Nephron (organoid): ENCODE results near the gene KLHL3.

Experiments
- H3K27ac Mint-ChIP-seq, 3 experiments: 2 replicates each; pipeline ENCODE4 v1.8.0; 2020; ENCODE audit warnings: mixed read lengths in 3 of 3, mild to moderate bottlenecking in 2 of 3, moderate library complexity in 1 of 3
- H3K27me3 Mint-ChIP-seq: 2 replicates; pipeline ENCODE4 v1.8.0; 2021; ENCODE audit warnings: low read depth, mild to moderate bottlenecking, moderate library complexity, mixed read lengths
- H3K36me3 Mint-ChIP-seq: 2 replicates; pipeline ENCODE4 v1.8.0; 2020; ENCODE audit warnings: low read depth, mixed read lengths
- H3K4me1 Mint-ChIP-seq: 2 replicates; pipeline ENCODE4 v1.8.0; 2020; ENCODE audit warnings: mixed read lengths
- H3K4me3 Mint-ChIP-seq, 3 experiments: 2 replicates each; pipeline ENCODE4 v1.8.0; 2020; ENCODE audit warnings: mild to moderate bottlenecking in 3 of 3, mixed read lengths in 3 of 3, moderate library complexity in 2 of 3
- H3K9me3 Mint-ChIP-seq: 2 replicates; pipeline ENCODE4 v1.8.0; 2020; ENCODE audit warnings: mixed read lengths
- CTCF ChIP-seq, 3 experiments: fragments of 200-600 bp; sonication (generic); IDR thresholded peaks; one replicate each; pipeline ENCODE4 v1.5.0; 2021; ENCODE audit warnings: antibody characterized with exemption in 3 of 3; ENCODE audit not compliant: unreplicated experiment in 3 of 3

Gene KLHL3

DNA sequence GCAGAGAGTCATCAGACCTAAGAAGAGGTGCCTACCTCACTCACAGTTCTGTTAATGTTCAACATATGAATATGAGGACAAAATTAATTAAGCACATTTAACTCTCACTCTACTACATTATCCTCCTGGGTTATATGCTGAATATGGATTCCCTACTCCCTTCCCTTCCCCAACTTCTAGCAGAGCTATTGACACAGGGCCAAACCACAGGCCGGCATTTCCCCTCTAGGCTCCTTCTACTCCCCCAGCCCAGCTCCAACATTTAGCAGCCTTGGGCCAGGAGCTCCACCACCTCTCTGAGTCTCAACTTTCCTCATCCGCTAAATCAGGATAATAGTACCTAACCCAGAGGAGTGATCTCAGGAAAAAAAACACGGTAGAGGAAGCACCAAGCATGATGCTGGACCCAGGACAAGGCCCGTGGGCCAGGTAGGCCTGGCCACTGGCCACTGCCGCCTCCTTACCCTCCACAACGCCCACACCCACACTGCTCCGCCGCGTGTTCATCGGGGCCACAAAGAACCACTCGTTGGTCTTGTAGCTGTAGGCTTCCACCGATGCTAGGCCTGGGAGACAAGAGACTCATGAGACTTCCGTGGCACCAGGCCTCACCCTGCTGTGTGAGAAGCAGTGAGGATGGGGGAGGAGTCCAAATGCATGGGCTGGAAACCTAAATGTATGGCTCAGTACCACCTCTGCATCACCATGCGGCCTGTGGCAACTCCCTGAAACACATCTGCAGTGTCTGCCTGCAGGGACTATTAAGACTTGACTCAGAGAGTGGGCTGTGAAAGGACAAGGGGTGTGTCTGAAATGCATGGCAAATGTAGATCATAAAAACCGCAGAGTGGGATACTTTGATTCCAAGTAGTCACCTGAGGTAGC is 98.8 kb downstream of the KLHL3 start:
- no peak for TF ChIP-seq CTCF (IDR thresholded peaks at IDR 0.05; ENCODE audit: unreplicated experiment in 3 of 3)
- H3K27me3 Mint-ChIP-seq, result no peaks in the 10 kb centered on the region

GRCh38 chr5:137636099-137636498 is 99.8 kb downstream of the KLHL3 start:
- H3K36me3 Mint-ChIP-seq, result peaks cover 54% of the 10 kb centered on the region
- peak overlapping the region; percentile 64 to 86 (median 74) for H3K27ac Mint-ChIP-seq
- no peak for TF ChIP-seq CTCF (IDR thresholded peaks at IDR 0.05; ENCODE audit: unreplicated experiment in 3 of 3)
- no peaks in the 10 kb centered on the region for H3K27me3 Mint-ChIP-seq
- H3K4me1 Mint-ChIP-seq, result peaks cover 17% of the 10 kb centered on the region
- H3K4me3 Mint-ChIP-seq, result no peak overlapping the region
- peaks cover 6% of the 10 kb centered on the region for H3K9me3 Mint-ChIP-seq

More for the DNA sequence above, 98.8 kb downstream of the KLHL3 start:
- H3K36me3 Mint-ChIP-seq, result peaks cover 47% of the 10 kb centered on the region
- H3K9me3 Mint-ChIP-seq, result peaks cover 6% of the 10 kb centered on the region
- peaks cover 17% of the 10 kb centered on the region for H3K4me1 Mint-ChIP-seq
- H3K27ac Mint-ChIP-seq, result peak overlapping the region; percentile 64 to 86 (median 74)
- no peak overlapping the region for H3K4me3 Mint-ChIP-seq

DNA sequence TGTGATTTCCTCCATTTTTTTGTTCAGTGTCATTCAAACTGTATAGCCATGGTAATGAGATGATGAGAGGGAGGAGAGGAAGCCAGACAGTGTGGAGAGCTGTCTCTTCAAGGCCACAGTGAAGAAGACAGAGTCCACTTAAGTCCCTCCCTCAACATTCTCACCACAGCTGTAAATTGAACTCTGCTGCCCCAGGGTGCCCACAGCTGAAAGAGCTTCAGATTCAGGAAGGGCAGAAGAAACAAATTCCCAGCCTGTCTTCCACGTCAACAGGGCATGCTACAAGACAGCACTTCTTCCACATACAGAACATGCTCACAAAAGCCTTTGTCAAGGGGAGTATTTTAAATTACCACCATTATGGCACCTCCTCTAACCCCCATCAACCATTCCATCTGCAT is 100.4 kb downstream of the KLHL3 start:
- H3K27ac Mint-ChIP-seq, result peak overlapping the region; percentile 64 to 86 (median 74)
- H3K9me3 Mint-ChIP-seq, result peaks cover 6% of the 10 kb centered on the region
- peaks cover 17% of the 10 kb centered on the region for H3K4me1 Mint-ChIP-seq
- H3K36me3 Mint-ChIP-seq, result peaks cover 54% of the 10 kb centered on the region
- H3K4me3 Mint-ChIP-seq, result no peak overlapping the region
- H3K27me3 Mint-ChIP-seq, result no peaks in the 10 kb centered on the region
- TF ChIP-seq CTCF (IDR thresholded peaks at IDR 0.05; ENCODE audit: unreplicated experiment in 3 of 3), result no peak

DNA sequence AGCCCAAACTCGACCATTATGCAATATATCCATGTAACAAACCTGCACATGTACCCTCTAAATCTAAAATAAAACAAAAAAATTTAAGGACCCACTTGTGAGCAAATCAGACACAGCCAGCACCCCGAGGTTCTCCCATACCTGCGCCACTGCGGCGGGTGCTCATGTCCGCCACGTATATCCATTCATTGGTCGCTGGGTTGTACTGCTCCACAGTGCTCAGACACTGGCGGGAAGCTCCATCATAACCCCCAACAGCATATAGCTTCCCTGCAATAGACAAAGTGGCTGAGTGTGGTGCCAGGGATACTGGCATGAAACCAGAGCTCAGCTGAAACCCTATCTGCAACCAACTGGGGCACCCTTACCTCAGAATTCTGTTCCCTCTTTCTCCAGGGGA is 102.0 kb downstream of the KLHL3 start:
- Mint-ChIP-seq H3K27ac (peak overlapping the region in 1 of 3 experiments; percentile 33), H3K9me3 (peaks cover 6% of the 10 kb centered on the region), H3K4me1 (peaks cover 21% of the 10 kb centered on the region), H3K4me3 (no peak overlapping the region), H3K36me3 (peaks cover 45% of the 10 kb centered on the region), H3K27me3 (no peaks in the 10 kb centered on the region)
- TF ChIP-seq CTCF (IDR thresholded peaks at IDR 0.05; ENCODE audit: unreplicated experiment in 3 of 3), result no peak

DNA sequence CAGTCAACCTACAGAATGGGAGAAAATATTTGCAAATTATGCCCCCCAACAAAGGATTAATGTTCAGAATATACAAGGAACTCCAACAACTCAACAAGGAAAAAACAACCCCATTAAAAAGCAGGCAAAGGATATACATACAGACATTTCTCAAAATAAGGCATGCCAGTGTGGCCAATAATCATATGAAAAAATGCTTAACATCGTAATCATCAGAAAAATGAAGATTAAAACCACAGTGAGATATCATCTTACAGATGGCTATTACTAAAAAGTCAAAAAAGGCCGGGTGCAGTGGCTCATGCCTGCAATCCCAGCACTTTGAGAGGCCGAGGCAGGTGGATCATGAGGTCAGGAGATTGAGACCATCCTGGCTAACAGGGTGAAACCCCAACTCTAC is 103.2 kb downstream of the KLHL3 start:
- H3K27ac Mint-ChIP-seq, result no peak overlapping the region
- TF ChIP-seq CTCF (IDR thresholded peaks at IDR 0.05; ENCODE audit: unreplicated experiment in 3 of 3), result no peak
- peaks cover 21% of the 10 kb centered on the region for H3K4me1 Mint-ChIP-seq
- peaks cover 34% of the 10 kb centered on the region for H3K36me3 Mint-ChIP-seq
- no peaks in the 10 kb centered on the region for H3K27me3 Mint-ChIP-seq
- no peak overlapping the region for H3K4me3 Mint-ChIP-seq
- H3K9me3 Mint-ChIP-seq, result peaks cover 6% of the 10 kb centered on the region

DNA sequence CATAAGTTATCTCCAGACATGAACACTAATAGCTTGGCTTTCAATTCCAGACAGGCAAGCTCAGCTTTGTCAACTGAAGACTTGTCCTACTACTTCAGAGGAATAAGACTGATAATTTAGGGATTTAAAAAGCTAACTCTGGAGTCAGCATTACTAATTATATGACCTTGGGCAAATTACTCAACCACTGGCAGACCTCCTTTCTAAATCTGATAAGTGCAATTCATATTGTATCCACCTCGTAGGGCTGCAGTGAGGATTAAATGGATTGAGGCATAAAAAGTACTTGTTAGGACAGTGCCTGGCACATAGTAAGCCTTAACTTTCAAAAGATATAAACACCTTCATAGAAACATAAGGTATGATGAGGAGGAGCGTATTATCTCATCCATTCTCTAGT is 104.4 kb downstream of the KLHL3 start:
- Mint-ChIP-seq H3K9me3 (peaks cover 6% of the 10 kb centered on the region), H3K27me3 (no peaks in the 10 kb centered on the region), H3K27ac (no peak overlapping the region), H3K4me1 (peaks cover 21% of the 10 kb centered on the region), H3K4me3 (no peak overlapping the region), H3K36me3 (peaks cover 22% of the 10 kb centered on the region)
- TF ChIP-seq CTCF (IDR thresholded peaks at IDR 0.05; ENCODE audit: unreplicated experiment in 3 of 3), result no peak
